WTC11 (cell line): ENCODE data around the gene DDOST. TPM values are rescaled to one million over a fixed set of nuclear protein-coding genes. Genes with fewer than 3 reads are reported as not detected.

ENCODE experiments used
- ATAC-seq: fragments of 200-7000 bp; cut with Tn5 transposase; 2 replicates; pipeline ENCODE4 v1.10.0; 2021; ENCODE audit warnings: mild to moderate bottlenecking, moderate library complexity
- CTCF ChIA-PET: fragments of 300-600 bp; sonication (Branson Sonifier 250); formaldehyde crosslinking; loops from one replicate; lab custom pipeline; 2021; ENCODE audit warnings: antibody characterized with exemption; lab: Charles Lee
- POLR2A ChIA-PET: fragments of 350-600 bp; sonication (Branson Sonifier 250); formaldehyde crosslinking; loops from one replicate; lab custom pipeline; 2021; ENCODE audit warnings: antibody characterized with exemption; lab: Charles Lee
- DNase-seq: peaks from one replicate; pipeline ENCODE4 v3.0.0; 2021; ENCODE audit warnings: low spot score
- H3K27ac Mint-ChIP-seq: 2 replicates; pipeline ENCODE4 v1.8.0; 2021; ENCODE audit warnings: mixed read lengths
- H3K27me3 Mint-ChIP-seq: 2 replicates; pipeline ENCODE4 v1.8.0; 2021; ENCODE audit warnings: low read depth, mild to moderate bottlenecking, moderate library complexity, mixed read lengths
- H3K36me3 Mint-ChIP-seq: 2 replicates; pipeline ENCODE4 v1.8.0; 2021; ENCODE audit warnings: mixed read lengths
- H3K4me1 Mint-ChIP-seq: 2 replicates; pipeline ENCODE4 v1.8.0; 2022; ENCODE audit warnings: mixed read lengths
- H3K4me3 Mint-ChIP-seq: 2 replicates; pipeline ENCODE4 v1.8.0; 2021; ENCODE audit warnings: mild to moderate bottlenecking, moderate library complexity, mixed read lengths
- H3K9me3 Mint-ChIP-seq: 2 replicates; pipeline ENCODE4 v1.8.0; 2021; ENCODE audit warnings: mixed read lengths
- AFF4 ChIP-seq: sonication (generic); formaldehyde crosslinking; IDR thresholded peaks from 2 replicates; pipeline ENCODE4 v1.8.1; 2023; ENCODE audit warnings: mild to moderate bottlenecking, missing genetic modification reagents, borderline replicate concordance
- ARID4B ChIP-seq: sonication (generic); formaldehyde crosslinking; IDR thresholded peaks from 2 replicates; pipeline ENCODE4 v1.8.0; 2023; ENCODE audit warnings: missing genetic modification reagents, mild to moderate bottlenecking, borderline replicate concordance
- CREB1 ChIP-seq: sonication (generic); formaldehyde crosslinking; IDR thresholded peaks from 2 replicates; pipeline ENCODE4 v1.8.0; 2023; ENCODE audit warnings: mild to moderate bottlenecking, missing genetic modification reagents
- ETV6 ChIP-seq: sonication (generic); formaldehyde crosslinking; IDR thresholded peaks from 2 replicates; pipeline ENCODE4 v1.8.1; 2022; ENCODE audit warnings: mild to moderate bottlenecking, missing genetic modification reagents
- MXD4 ChIP-seq: fragments of 250-450 bp; sonication (Bioruptor Pico); IDR thresholded peaks from 2 replicates; pipeline ENCODE4 v1.8.0; 2021; ENCODE audit warnings: mild to moderate bottlenecking, moderate library complexity, borderline replicate concordance
- MYBL2 ChIP-seq: sonication (generic); formaldehyde crosslinking; IDR thresholded peaks from 2 replicates; pipeline ENCODE4 v1.8.1; 2023; ENCODE audit warnings: mild to moderate bottlenecking, moderate library complexity, missing genetic modification reagents
- OVOL2 ChIP-seq: fragments of 250-450 bp; sonication (Bioruptor Pico); IDR thresholded peaks from 2 replicates; pipeline ENCODE4 v1.9.0; 2021; ENCODE audit warnings: mild to moderate bottlenecking, borderline replicate concordance
- PREB ChIP-seq: sonication (generic); formaldehyde crosslinking; IDR thresholded peaks from 2 replicates; pipeline ENCODE4 v1.8.1; 2022; ENCODE audit warnings: mild to moderate bottlenecking, missing genetic modification reagents, moderate library complexity, borderline replicate concordance
- ZBTB43 ChIP-seq: sonication (generic); formaldehyde crosslinking; IDR thresholded peaks from 2 replicates; pipeline ENCODE4 v1.8.1; 2023; ENCODE audit warnings: mild to moderate bottlenecking, missing genetic modification reagents
- ZNF219 ChIP-seq: sonication (generic); formaldehyde crosslinking; IDR thresholded peaks from 2 replicates; pipeline ENCODE4 v1.8.0; 2023; ENCODE audit warnings: missing genetic modification reagents, mild to moderate bottlenecking, borderline replicate concordance
- ZNF232 ChIP-seq: sonication (generic); formaldehyde crosslinking; IDR thresholded peaks from 2 replicates; pipeline ENCODE4 v1.8.0; 2022; ENCODE audit warnings: mild to moderate bottlenecking, missing genetic modification reagents
- ZNF317 ChIP-seq: sonication (generic); formaldehyde crosslinking; IDR thresholded peaks from 2 replicates; pipeline ENCODE4 v1.8.1; 2023; ENCODE audit warnings: low read depth, mild to moderate bottlenecking, moderate library complexity, missing genetic modification reagents, borderline replicate concordance
- ZNF425 ChIP-seq: fragments of 250-450 bp; sonication (Bioruptor Pico); conservative IDR thresholded peaks from 2 replicates; pipeline ENCODE4 v1.9.0; 2021; ENCODE audit warnings: mild to moderate bottlenecking
- ZNF671 ChIP-seq: fragments of 250-450 bp; sonication (Bioruptor Pico); IDR thresholded peaks from 2 replicates; pipeline ENCODE4 v1.8.0; 2021; ENCODE audit warnings: mild to moderate bottlenecking
- total RNA-seq: library from RNA; stranded (reverse); gene quantifications from 3 replicates; pipeline ENCODE4 v1.2.3, GENCODE V29; 2021

DDOST gene
- total RNA-seq, 1 experiment from 2014 or later, result 300 TPM

- no peak for TF ChIP-seq MXD4
- no peak for TF ChIP-seq ARID4B
- no peak for TF ChIP-seq ZNF219 (CRISPR knock-in tag)
- no peak for TF ChIP-seq CREB1 (CRISPR knock-in tag)
These were observed 8.9 kb downstream of the DDOST start (continued) for GRCh38 chr1:20652300-20652699.

GRCh38 chr1:20648946-20649345 is 12.2 kb downstream of the DDOST start:
- Mint-ChIP-seq H3K27me3 (no peaks in the 10 kb centered on the region), H3K4me1 (no peaks in the 10 kb centered on the region), H3K36me3 (peaks cover 50% of the 10 kb centered on the region), H3K4me3 (no peak overlapping the region), H3K9me3 (no peaks in the 10 kb centered on the region), H3K27ac (peak overlapping the region; percentile 63; the same call in 1 of the 2 replicates)
- DNase-seq, result no peak
- no peak for TF ChIP-seq ZNF232
- TF ChIP-seq MYBL2, result no peak
- TF ChIP-seq ZBTB43 (CRISPR knock-in tag), result no peak
- TF ChIP-seq AFF4, result no peak
- no peak for TF ChIP-seq MXD4
- TF ChIP-seq ZNF425 (CRISPR knock-in tag), result no peak
- TF ChIP-seq OVOL2 (CRISPR knock-in tag), result no peak
- TF ChIP-seq ZNF671, result no peak
- TF ChIP-seq PREB (CRISPR knock-in tag), result no peak
- no peak for TF ChIP-seq ZNF317 (CRISPR knock-in tag)
- TF ChIP-seq ETV6 (CRISPR knock-in tag), result no peak
- ATAC-seq, result no peak
- CTCF ChIA-PET, result interaction anchor here (2.3 kb wide), 1 partner anchor 74 kb away, joined by 10 read pairs; no protein-coding TSS in a partner anchor
- POLR2A ChIA-PET, result no interaction called here
